SJCRH30 (cell line): ENCODE results near the gene CEMIP2. TPM values are rescaled to one million over a fixed set of nuclear protein-coding genes. Genes with fewer than 3 reads are reported as not detected.
A peak's percentile ranks its signal among the peaks of the same experiment; 100 is the strongest.
"Not testable (repeated sequence)": the region's sequence is repeated elsewhere in the genome, so short reads cannot be mapped to it uniquely, and the experiment has no call there.

Experiments used
- DNase-seq, 2 experiments: peaks; one replicate each; pipeline ENCODE4 v3.0.0-alpha.2; 2015 to 2020
- H3K27ac ChIP-seq: fragments of 250-450 bp; sonication (Bioruptor Pico); 2 replicates; pipeline ENCODE4 v1.5.1; 2020; ENCODE audit warnings: mild to moderate bottlenecking, moderate library complexity
- H3K27me3 ChIP-seq: fragments of 250-450 bp; sonication (Bioruptor Pico); 2 replicates; pipeline ENCODE4 v1.5.1; 2020; ENCODE audit warnings: mild to moderate bottlenecking, moderate library complexity
- H3K36me3 ChIP-seq: fragments of 250-450 bp; sonication (Bioruptor Pico); 2 replicates; pipeline ENCODE4 v1.5.1; 2020; ENCODE audit warnings: mild to moderate bottlenecking, moderate library complexity
- H3K4me1 ChIP-seq: fragments of 250-450 bp; sonication (Bioruptor Pico); 2 replicates; pipeline ENCODE4 v1.5.1; 2020; ENCODE audit warnings: mild to moderate bottlenecking, moderate library complexity
- H3K4me3 ChIP-seq: fragments of 250-450 bp; sonication (Bioruptor Pico); 2 replicates; pipeline ENCODE4 v1.5.1; 2020; ENCODE audit warnings: mild to moderate bottlenecking, moderate library complexity
- H3K9me3 ChIP-seq: fragments of 250-450 bp; sonication (Bioruptor Pico); replicated peaks from 2 replicates; pipeline ENCODE4 v1.5.1; 2020; ENCODE audit warnings: mild to moderate bottlenecking, moderate library complexity
- total RNA-seq: library from RNA; depleted of rRNA; stranded (reverse); fragments of >200 nt; shearing (Covaris generic); gene quantifications from 2 replicates; pipeline ENCODE4 v1.2.3, GENCODE V29; 2014; rRNA removed

The CEMIP2 gene
- total RNA-seq, result 41.0 and 42.2 TPM in 2 replicates

- peaks cover 16% of the 10 kb centered on the region for H3K4me1 ChIP-seq
- peak; percentile 94 to 95 for DNase-seq
- peak within 1 kb of the TSS; percentile 98 for H3K4me3 ChIP-seq
- no peaks in the 10 kb centered on the region for H3K36me3 ChIP-seq
- peak within 1 kb of the TSS; percentile 94 for H3K27ac ChIP-seq
- H3K9me3 ChIP-seq, result no peaks in the 10 kb centered on the region
- H3K27me3 ChIP-seq, result no peaks in the 10 kb centered on the region
Measured at GRCh38 chr9:71768388-71769174, at the start of gene CEMIP2. TSS of gene CEMIP2 (minus strand) at chr9:71768513. CDS start at chr9:71750373, 18,140 bp downstream.

GRCh38 chr9:71816916-71817451 lies 48.7 kb upstream of the CEMIP2 start:
- peak; percentile 15 to 53 for DNase-seq
- Histone ChIP-seq H3K27ac (no peak overlapping the region), H3K9me3 (no peaks in the 10 kb centered on the region), H3K4me1 (peaks cover 8% of the 10 kb centered on the region), H3K36me3 (no peaks in the 10 kb centered on the region), H3K4me3 (no peak overlapping the region), H3K27me3 (no peaks in the 10 kb centered on the region)

GRCh38 chr9:71814815-71815214 lies 46.5 kb upstream of the CEMIP2 start:
- H3K9me3 ChIP-seq, result no peaks in the 10 kb centered on the region
- DNase-seq, result no peak
- H3K27me3 ChIP-seq, result no peaks in the 10 kb centered on the region
- no peaks in the 10 kb centered on the region for H3K36me3 ChIP-seq
- no peak overlapping the region for H3K27ac ChIP-seq
- no peak overlapping the region for H3K4me3 ChIP-seq
- H3K4me1 ChIP-seq, result no peaks in the 10 kb centered on the region

GRCh38 chr9:71814226-71814625 lies 45.9 kb upstream of the CEMIP2 start:
- Histone ChIP-seq H3K4me3 (no peak overlapping the region), H3K4me1 (no peaks in the 10 kb centered on the region), H3K9me3 (no peaks in the 10 kb centered on the region), H3K36me3 (no peaks in the 10 kb centered on the region), H3K27me3 (no peaks in the 10 kb centered on the region), H3K27ac (no peak overlapping the region)
- no peak for DNase-seq

GRCh38 chr9:71812385-71812784 lies 44.1 kb upstream of the CEMIP2 start:
- no peaks in the 10 kb centered on the region for H3K9me3 ChIP-seq

GRCh38 chr9:71808068-71808467 lies 39.8 kb upstream of the CEMIP2 start:
- no peaks in the 10 kb centered on the region for H3K27me3 ChIP-seq
- H3K4me1 ChIP-seq, result no peaks in the 10 kb centered on the region
- H3K27ac ChIP-seq, result no peak overlapping the region
- no peaks in the 10 kb centered on the region for H3K36me3 ChIP-seq
- H3K4me3 ChIP-seq, result no peak overlapping the region
- no peaks in the 10 kb centered on the region for H3K9me3 ChIP-seq
- DNase-seq, result no peak

More at GRCh38 chr9:71812385-71812784, 44.1 kb upstream of the CEMIP2 start:
- H3K4me3 ChIP-seq, result no peak overlapping the region
- no peaks in the 10 kb centered on the region for H3K36me3 ChIP-seq
- no peaks in the 10 kb centered on the region for H3K27me3 ChIP-seq
- no peaks in the 10 kb centered on the region for H3K4me1 ChIP-seq
- DNase-seq, result peak in 1 of 2 experiments; percentile 42
- H3K27ac ChIP-seq, result no peak overlapping the region

- no peaks in the 10 kb centered on the region for H3K27me3 ChIP-seq
- H3K4me1 ChIP-seq, result no peaks in the 10 kb centered on the region
- H3K9me3 ChIP-seq, result no peaks in the 10 kb centered on the region
- DNase-seq, result peak; percentile 71 to 89
- H3K27ac ChIP-seq, result no peak overlapping the region
- H3K4me3 ChIP-seq, result no peak overlapping the region
- H3K36me3 ChIP-seq, result no peaks in the 10 kb centered on the region
Measured at GRCh38 chr9:71806901-71807307, 38.6 kb upstream of the CEMIP2 start.

- not testable (repeated sequence) for H3K36me3 ChIP-seq, H3K27ac ChIP-seq, H3K4me1 ChIP-seq, H3K9me3 ChIP-seq, H3K27me3 ChIP-seq, DNase-seq, H3K4me3 ChIP-seq
Measured at GRCh38 chr9:71805096-71805495, 36.8 kb upstream of the CEMIP2 start.

- no peaks in the 10 kb centered on the region for H3K4me1 ChIP-seq
- H3K36me3 ChIP-seq, result no peaks in the 10 kb centered on the region
- H3K4me3 ChIP-seq, result no peak overlapping the region
- no peak overlapping the region for H3K27ac ChIP-seq
- no peaks in the 10 kb centered on the region for H3K9me3 ChIP-seq
- H3K27me3 ChIP-seq, result no peaks in the 10 kb centered on the region
- DNase-seq, result no peak
Measured at GRCh38 chr9:71801826-71802225, 33.5 kb upstream of the CEMIP2 start.

- no peaks in the 10 kb centered on the region for H3K36me3 ChIP-seq
- no peak overlapping the region for H3K4me3 ChIP-seq
- no peak for DNase-seq
Measured at GRCh38 chr9:71797266-71797665, 29.0 kb upstream of the CEMIP2 start.

GRCh38 chr9:71796100-71796767 lies 27.9 kb upstream of the CEMIP2 start:
- Histone ChIP-seq H3K4me1 (no peaks in the 10 kb centered on the region), H3K9me3 (no peaks in the 10 kb centered on the region), H3K27me3 (no peaks in the 10 kb centered on the region), H3K27ac (no peak overlapping the region), H3K36me3 (no peaks in the 10 kb centered on the region), H3K4me3 (no peak overlapping the region)
- no peak for DNase-seq

More at GRCh38 chr9:71797266-71797665, 29.0 kb upstream of the CEMIP2 start:
- H3K4me1 ChIP-seq, result no peaks in the 10 kb centered on the region
- H3K27me3 ChIP-seq, result no peaks in the 10 kb centered on the region
- H3K9me3 ChIP-seq, result no peaks in the 10 kb centered on the region
- no peak overlapping the region for H3K27ac ChIP-seq

- no peak overlapping the region for H3K27ac ChIP-seq
- H3K9me3 ChIP-seq, result no peaks in the 10 kb centered on the region
- H3K4me3 ChIP-seq, result no peak overlapping the region
- DNase-seq, result no peak
- H3K4me1 ChIP-seq, result no peaks in the 10 kb centered on the region
- no peaks in the 10 kb centered on the region for H3K36me3 ChIP-seq
- H3K27me3 ChIP-seq, result no peaks in the 10 kb centered on the region
Measured at GRCh38 chr9:71795097-71795813, 26.9 kb upstream of the CEMIP2 start.

GRCh38 chr9:71793386-71794105 lies 25.2 kb upstream of the CEMIP2 start:
- Histone ChIP-seq H3K27me3 (no peaks in the 10 kb centered on the region), H3K4me3 (no peak overlapping the region), H3K36me3 (no peaks in the 10 kb centered on the region), H3K9me3 (no peaks in the 10 kb centered on the region), H3K27ac (no peak overlapping the region), H3K4me1 (no peaks in the 10 kb centered on the region)
- no peak for DNase-seq

- H3K4me1 ChIP-seq, result no peaks in the 10 kb centered on the region
- no peak overlapping the region for H3K27ac ChIP-seq
- DNase-seq, result no peak
- H3K9me3 ChIP-seq, result no peaks in the 10 kb centered on the region
- no peaks in the 10 kb centered on the region for H3K36me3 ChIP-seq
- no peak overlapping the region for H3K4me3 ChIP-seq
- 0 out of 2 replicates have a peak, but pooled peaks cover 4% of the 10 kb centered on the region for H3K27me3 ChIP-seq
Measured at GRCh38 chr9:71791875-71792274, 23.6 kb upstream of the CEMIP2 start.
